Lower lobe of right lung (tissue), 2 donors: ENCODE results near the gene MRPS27. TPM values are rescaled to one million over a fixed set of nuclear protein-coding genes. Genes with fewer than 3 reads are reported as not detected.

Source experiments
- ATAC-seq, 2 donors: fragments of 200-7000 bp; cut with Tn5 transposase; one replicate each; pipeline ENCODE4 v1.9.1; 2020 to 2022; ENCODE audit warnings: mild to moderate bottlenecking in 2 of 2, moderate library complexity in 2 of 2
- DNase-seq: peaks from one replicate; pipeline ENCODE4 v3.0.0-alpha.2; 2020
- H3K27ac ChIP-seq: fragments of 200-600 bp; one replicate; pipeline ENCODE4 v1.8.0; 2022
- H3K27me3 ChIP-seq: fragments of 200-600 bp; one replicate; pipeline ENCODE4 v1.8.0; 2022; ENCODE audit warnings: low read depth
- H3K36me3 ChIP-seq: fragments of 200-600 bp; one replicate; pipeline ENCODE4 v1.8.0; 2022; ENCODE audit warnings: mild to moderate bottlenecking
- H3K4me1 ChIP-seq: fragments of 200-600 bp; one replicate; pipeline ENCODE4 v1.8.0; 2022
- H3K4me3 ChIP-seq: fragments of 200-600 bp; one replicate; pipeline ENCODE4 v1.8.0; 2022; ENCODE audit warnings: mild to moderate bottlenecking
- H3K9me3 ChIP-seq: fragments of 200-600 bp; one replicate; pipeline ENCODE4 v1.8.0; 2022
- intact Hi-C: fragments of 100-400 bp; cut with DNase I; formaldehyde crosslinking; loops from one replicate; pipeline ENCODE4 v1.11.0; 2022
- total RNA-seq: library from RNA; stranded (reverse); fragmentation: NEBNext Ultra II Directional; extraction: Animal tissue kit (Norgen Biotek cat#: 25700); gene quantifications from one replicate; pipeline ENCODE4 v1.2.1, GENCODE V29; 2021
- TF ChIP-seq, protein P1 (sequence below): fragments of 200-600 bp; IDR thresholded peaks from one replicate; pipeline ENCODE4 v1.8.0; 2022; ENCODE audit warnings: antibody characterized with exemption, mild to moderate bottlenecking
- donor health status: DM: no; HTN: yes; CAD: no; lungs with severe emphysema.

The MRPS27 gene
- total RNA-seq, 1 donor from 2014 or later, result 35.1 TPM

DNA sequence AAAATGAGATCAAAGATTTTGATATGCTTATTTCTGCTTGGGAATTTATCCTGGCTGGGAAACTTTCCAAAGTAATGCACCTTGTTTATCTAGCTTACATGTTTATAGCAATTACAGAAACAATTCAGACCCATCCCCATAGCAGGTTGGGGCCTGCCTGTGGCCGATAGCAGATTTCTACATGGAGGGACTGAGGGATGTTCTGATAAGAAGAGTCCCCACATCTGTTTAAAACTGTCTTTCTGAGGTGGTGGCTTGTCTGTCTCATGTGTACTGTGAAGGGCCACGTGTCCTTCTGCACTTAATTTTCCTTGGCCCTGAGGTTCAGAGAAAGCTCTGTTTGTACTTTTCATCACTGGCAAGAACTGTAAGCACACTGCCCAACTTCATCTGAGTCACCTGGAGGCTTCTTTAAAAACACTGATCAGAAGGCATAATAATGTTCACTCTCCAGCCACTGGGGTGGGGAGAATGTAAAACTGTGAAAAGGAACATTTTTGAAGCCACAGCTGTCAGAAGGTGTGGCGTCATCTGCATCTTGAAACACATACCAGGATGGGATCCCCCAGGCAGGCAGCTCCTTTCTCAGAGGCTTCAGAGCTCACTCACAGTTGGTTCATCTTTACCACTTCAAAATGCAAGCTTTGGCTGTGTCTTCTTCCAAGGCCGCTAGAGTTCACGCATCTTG, 132.5 kb downstream of the MRPS27 start:
- intact Hi-C loops, result no loop called here
- Histone ChIP-seq H3K4me1 (peaks cover 4% of the 10 kb centered on the region), H3K4me3 (no peak overlapping the region), H3K27ac (no peak overlapping the region), H3K9me3 (no peaks in the 10 kb centered on the region), H3K36me3 (no peaks in the 10 kb centered on the region), H3K27me3 (no peaks in the 10 kb centered on the region)
- DNase-seq (no peak), ATAC-seq (no peak)
- TF ChIP-seq, protein P1, sequence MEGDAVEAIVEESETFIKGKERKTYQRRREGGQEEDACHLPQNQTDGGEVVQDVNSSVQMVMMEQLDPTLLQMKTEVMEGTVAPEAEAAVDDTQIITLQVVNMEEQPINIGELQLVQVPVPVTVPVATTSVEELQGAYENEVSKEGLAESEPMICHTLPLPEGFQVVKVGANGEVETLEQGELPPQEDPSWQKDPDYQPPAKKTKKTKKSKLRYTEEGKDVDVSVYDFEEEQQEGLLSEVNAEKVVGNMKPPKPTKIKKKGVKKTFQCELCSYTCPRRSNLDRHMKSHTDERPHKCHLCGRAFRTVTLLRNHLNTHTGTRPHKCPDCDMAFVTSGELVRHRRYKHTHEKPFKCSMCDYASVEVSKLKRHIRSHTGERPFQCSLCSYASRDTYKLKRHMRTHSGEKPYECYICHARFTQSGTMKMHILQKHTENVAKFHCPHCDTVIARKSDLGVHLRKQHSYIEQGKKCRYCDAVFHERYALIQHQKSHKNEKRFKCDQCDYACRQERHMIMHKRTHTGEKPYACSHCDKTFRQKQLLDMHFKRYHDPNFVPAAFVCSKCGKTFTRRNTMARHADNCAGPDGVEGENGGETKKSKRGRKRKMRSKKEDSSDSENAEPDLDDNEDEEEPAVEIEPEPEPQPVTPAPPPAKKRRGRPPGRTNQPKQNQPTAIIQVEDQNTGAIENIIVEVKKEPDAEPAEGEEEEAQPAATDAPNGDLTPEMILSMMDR, result no peak

DNA sequence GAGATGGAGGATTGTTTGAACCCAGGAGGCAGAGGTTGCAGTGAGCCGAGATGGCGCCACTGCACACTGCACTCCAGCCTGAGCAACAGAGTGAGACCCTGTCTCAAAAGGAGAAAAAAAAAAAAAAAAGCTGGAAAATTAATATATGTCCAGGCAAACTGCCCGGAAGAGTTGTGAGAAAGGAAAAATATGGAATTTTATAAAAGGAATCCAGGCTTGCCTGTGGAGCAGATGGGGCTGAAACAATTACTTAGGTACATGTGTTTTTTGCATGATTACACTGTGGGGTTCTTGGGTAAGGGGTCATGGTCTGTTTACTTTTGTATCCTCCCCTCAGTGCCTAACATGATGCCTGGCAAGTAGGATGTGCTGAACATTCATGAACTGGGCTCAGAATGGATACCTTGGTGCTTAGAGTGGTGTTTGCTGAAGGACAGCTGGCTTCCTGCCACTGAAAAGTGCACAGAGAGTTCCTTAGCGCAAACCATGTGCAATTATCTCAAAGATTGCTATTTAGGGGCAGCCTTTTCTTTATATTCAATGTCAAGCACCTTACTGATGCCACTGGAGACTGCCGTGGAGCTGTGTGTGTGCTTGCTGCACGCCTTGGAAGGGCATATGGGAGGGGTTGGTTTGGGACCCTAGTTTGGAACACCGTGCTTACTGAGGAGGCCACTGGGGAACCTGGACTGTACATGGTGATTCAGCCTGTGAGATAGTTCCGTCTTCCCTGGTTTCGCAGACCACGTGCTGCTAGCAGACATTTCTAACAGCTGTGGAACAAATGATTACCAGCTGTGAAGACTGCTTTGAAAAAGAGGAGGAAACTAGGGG, 134.3 kb downstream of the MRPS27 start:
- intact Hi-C loops, result no loop called here
- H3K27me3 ChIP-seq, result no peaks in the 10 kb centered on the region
- no peaks in the 10 kb centered on the region for H3K9me3 ChIP-seq
- ATAC-seq (no peak), DNase-seq (no peak)
- H3K27ac ChIP-seq, result no peak overlapping the region
- TF ChIP-seq, protein P1, result no peak
- H3K36me3 ChIP-seq, result no peaks in the 10 kb centered on the region
- H3K4me1 ChIP-seq, result no peaks in the 10 kb centered on the region
- no peak overlapping the region for H3K4me3 ChIP-seq

DNA sequence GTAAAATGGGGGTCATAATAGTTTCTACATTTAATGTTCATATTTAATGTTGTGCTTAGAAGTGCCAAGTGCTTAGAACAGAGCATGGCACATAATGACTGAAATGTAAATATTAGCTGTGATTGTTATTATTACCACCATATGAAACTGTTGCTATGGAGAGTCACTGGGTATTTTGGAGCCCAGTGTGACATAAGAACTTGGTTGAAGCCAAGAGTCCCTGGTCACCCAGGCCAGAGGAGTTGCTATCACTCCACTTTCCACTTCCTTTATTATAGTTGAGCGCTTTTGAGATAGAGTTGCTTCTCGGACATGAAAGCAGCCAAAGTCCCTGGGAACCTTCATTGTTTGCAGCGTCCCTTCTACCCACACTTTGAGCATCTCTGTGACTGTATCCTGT, 135.6 kb downstream of the MRPS27 start:
- no peaks in the 10 kb centered on the region for H3K4me1 ChIP-seq
- intact Hi-C loops, result no loop called here
- H3K27me3 ChIP-seq, result peaks cover 3% of the 10 kb centered on the region
- no peaks in the 10 kb centered on the region for H3K9me3 ChIP-seq
- no peak overlapping the region for H3K27ac ChIP-seq
- TF ChIP-seq, protein P1, result no peak
- ATAC-seq (no peak), DNase-seq (no peak)
- no peaks in the 10 kb centered on the region for H3K36me3 ChIP-seq
- H3K4me3 ChIP-seq, result no peak overlapping the region

DNA sequence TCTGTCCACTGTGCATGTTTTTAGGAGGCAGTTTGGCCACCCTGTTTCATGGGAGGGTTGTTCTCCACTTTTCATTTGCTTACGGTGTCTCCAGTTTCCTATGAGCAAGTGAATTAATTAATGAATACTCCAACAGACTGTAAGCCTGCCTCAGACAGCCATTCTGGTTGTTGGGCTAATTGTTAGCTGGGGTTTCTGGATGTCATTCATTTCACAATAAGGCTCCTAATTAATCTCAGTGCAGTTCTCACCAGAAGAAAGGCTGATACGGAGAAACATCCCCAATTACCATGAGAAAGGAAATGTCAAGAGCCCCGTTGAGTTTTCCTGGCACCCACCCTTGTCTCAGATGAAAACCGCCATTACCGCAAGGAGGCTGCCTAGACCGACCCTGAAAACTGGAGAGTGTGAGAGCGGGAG, 136.9 kb downstream of the MRPS27 start:
- Histone ChIP-seq H3K4me3 (no peak overlapping the region), H3K36me3 (no peaks in the 10 kb centered on the region), H3K4me1 (no peaks in the 10 kb centered on the region), H3K9me3 (no peaks in the 10 kb centered on the region), H3K27me3 (peaks cover 3% of the 10 kb centered on the region), H3K27ac (no peak overlapping the region)
- intact Hi-C loops, result no loop called here
- DNase-seq (no peak), ATAC-seq (no peak)
- TF ChIP-seq, protein P1, result no peak

DNA sequence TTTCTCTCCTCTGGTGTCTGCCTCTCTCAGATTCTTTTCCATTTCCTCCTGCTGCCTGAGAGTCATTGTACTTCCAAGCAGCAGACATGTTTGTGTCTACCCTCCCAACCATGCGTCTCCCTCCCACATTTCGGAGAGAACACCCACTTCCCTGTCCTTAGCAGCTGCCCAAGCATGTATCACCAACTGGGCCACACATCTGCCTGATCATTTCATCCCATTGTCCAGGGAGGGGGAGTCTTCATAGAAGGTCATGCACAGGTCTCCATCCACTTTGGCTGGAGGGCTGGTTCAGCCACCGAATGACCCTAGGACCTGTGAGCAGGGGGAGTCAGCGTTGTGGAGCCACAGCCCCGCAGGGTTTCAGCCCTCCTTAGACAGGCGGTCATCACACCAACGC, 137.4 kb downstream of the MRPS27 start:
- Histone ChIP-seq H3K9me3 (no peaks in the 10 kb centered on the region), H3K27me3 (peaks cover 3% of the 10 kb centered on the region), H3K4me1 (no peaks in the 10 kb centered on the region), H3K36me3 (no peaks in the 10 kb centered on the region), H3K27ac (no peak overlapping the region), H3K4me3 (no peak overlapping the region)
- intact Hi-C loops, result no loop called here
- no peak for DNase-seq
- ATAC-seq, result no peak
- TF ChIP-seq, protein P1, result no peak
